ENCODE results near the gene AXIN1.
"Not testable (repeated sequence)": the region's sequence is repeated elsewhere in the genome, so short reads cannot be mapped to it uniquely, and the experiment has no call there.

Gene AXIN1

DNA sequence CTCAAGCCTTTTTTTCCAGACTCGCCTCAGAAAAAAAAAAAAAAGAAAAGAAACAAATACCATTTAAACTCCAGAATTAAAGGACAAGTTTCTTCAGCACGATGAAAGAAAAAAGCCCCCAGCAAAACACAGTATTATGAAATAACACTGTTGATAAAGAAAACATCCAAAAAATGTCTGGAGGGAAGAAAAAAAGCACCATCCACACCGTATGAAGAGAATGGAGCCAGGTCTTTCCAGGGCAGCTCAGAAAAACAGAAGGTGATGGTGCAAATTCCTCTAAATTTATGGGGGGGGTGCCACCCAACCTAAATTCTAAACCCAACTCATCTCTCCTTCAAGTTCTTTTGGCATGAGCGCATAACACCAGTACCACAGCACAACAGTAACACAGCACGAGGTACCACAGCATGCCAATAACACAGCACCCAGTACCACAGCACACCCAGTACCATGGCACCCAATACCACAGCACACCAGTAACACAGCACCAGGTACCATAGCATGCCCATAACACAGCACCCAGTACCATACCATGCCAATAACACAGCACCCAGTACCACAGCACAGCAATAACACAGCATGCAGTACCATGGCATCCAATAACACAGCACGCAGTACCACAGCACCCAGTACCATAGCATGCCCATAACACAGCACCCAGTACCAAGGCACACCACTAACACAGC is 19.0 kb downstream of the AXIN1 start:
- Histone ChIP-seq H3K36me3 (ENCODE audit: insufficient read depth, low read length) (no peaks in the 10 kb centered on the region), H3K9me3 (ENCODE audit: low read length) (peaks cover 3% of the 10 kb centered on the region), H2AFZ (ENCODE audit: low read depth, low read length) (no peak overlapping the region), H3K4me3 (ENCODE audit: low read length) (no peak overlapping the region), H3K4me1 (ENCODE audit: insufficient read depth, low read length) (peaks cover 20% of the 10 kb centered on the region), H3K27me3 (ENCODE audit: insufficient read depth, low read length) (no peaks in the 10 kb centered on the region)

DNA sequence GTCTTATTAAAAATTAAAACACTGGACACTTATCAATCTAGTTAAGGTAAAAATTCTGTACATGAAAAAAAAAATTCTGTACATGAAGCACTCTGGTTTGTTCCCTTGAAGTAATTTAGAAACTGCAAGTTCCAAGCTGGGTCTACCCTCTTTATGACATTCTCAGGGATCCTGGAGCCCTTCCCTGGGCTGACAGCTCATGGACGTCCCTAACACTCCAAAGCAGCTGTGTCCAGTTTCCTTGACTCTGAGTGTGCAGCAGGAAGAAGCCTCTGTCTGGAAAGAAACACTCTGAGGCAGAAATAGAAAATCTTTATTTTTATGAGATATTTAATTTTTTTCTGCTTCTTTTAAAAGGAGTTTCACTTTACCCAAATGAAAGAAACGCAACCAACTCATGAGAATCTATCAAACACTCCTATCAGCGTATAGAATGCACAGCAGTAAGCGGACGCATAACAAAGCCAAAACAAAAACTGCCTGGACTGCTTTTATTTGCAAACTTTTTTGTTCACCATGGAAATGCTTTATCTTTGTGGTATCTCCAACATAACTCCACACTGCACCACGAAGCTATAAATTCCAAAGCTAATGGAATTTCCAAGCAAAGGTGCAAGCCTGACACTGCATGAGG is 21.2 kb downstream of the AXIN1 start:
- H3K9me3 ChIP-seq (ENCODE audit: low read length); H3K36me3 ChIP-seq (ENCODE audit: insufficient read depth, low read length); H3K4me3 ChIP-seq (ENCODE audit: low read length); H2AFZ ChIP-seq (ENCODE audit: low read depth, low read length); H3K27me3 ChIP-seq (ENCODE audit: insufficient read depth, low read length): not testable (repeated sequence)
- peaks cover 28% of the 10 kb centered on the region for H3K4me1 ChIP-seq (ENCODE audit: insufficient read depth, low read length)

DNA sequence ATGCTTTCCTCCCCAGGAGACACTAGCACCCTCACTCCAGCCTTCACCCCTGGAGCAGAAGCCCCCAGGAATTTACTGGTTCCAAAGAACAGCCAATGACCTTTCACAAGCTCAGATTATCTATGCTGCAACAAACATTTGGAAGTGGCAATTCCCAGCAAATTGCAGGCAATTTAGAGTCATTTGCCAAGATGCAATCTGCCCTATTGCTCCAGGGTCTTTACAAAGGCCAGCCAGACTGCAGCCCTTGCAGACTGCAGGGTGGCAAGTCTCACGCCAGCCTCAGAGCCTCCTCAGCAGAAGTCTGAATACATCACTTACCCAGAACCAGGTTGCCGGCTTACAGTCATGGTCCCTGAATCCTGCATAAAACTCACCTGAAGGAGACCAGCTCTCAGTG is 21.8 kb downstream of the AXIN1 start:
- Histone ChIP-seq H2AFZ (ENCODE audit: low read depth, low read length) (no peak overlapping the region), H3K4me3 (ENCODE audit: low read length) (no peak overlapping the region), H3K9me3 (ENCODE audit: low read length) (peaks cover 2% of the 10 kb centered on the region), H3K36me3 (ENCODE audit: insufficient read depth, low read length) (no peaks in the 10 kb centered on the region), H3K27me3 (ENCODE audit: insufficient read depth, low read length) (no peaks in the 10 kb centered on the region), H3K4me1 (ENCODE audit: insufficient read depth, low read length) (peaks cover 28% of the 10 kb centered on the region)

DNA sequence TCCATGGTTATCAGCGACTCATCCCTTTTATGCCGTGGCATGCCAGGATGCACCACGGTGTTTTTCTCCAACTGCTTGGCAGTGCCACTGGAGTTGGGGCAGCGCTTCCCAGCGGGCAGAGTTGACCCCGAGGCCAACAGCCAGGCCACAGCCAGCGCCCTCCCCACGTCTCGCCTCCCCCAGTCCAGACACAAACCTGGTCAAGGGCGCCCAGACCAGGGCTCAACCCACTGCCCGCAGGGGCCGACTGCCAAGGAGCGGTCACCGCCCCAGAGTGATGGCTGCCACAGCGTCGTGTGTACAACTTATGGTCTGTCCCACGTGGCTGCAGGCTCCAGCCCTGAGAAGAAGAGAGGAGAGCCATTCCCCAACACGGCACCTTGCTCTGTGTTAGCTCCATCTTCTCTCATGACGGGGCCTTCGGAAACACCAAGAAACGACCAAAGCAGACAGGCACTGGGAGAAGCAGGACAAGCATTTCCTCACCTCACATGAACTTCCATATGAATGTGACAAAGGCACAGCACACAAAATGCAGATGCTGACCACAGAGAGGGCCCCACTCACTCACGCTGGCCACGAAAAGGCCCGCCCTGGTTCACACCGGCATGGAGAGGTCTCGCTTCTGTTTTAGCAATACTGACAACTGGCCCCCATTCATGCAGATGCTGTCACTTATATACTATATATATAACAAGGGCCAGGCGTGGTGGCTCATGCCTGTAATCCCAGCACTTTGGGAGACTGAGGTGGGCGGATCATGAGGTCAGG is 27.0 kb downstream of the AXIN1 start:
- Histone ChIP-seq H3K36me3 (ENCODE audit: insufficient read depth, low read length) (no peaks in the 10 kb centered on the region), H3K4me3 (ENCODE audit: low read length) (no peak overlapping the region), H3K4me1 (ENCODE audit: insufficient read depth, low read length) (peaks cover 12% of the 10 kb centered on the region), H3K27me3 (ENCODE audit: insufficient read depth, low read length) (no peaks in the 10 kb centered on the region), H2AFZ (ENCODE audit: low read depth, low read length) (no peak overlapping the region), H3K9me3 (ENCODE audit: low read length) (no peaks in the 10 kb centered on the region)

DNA sequence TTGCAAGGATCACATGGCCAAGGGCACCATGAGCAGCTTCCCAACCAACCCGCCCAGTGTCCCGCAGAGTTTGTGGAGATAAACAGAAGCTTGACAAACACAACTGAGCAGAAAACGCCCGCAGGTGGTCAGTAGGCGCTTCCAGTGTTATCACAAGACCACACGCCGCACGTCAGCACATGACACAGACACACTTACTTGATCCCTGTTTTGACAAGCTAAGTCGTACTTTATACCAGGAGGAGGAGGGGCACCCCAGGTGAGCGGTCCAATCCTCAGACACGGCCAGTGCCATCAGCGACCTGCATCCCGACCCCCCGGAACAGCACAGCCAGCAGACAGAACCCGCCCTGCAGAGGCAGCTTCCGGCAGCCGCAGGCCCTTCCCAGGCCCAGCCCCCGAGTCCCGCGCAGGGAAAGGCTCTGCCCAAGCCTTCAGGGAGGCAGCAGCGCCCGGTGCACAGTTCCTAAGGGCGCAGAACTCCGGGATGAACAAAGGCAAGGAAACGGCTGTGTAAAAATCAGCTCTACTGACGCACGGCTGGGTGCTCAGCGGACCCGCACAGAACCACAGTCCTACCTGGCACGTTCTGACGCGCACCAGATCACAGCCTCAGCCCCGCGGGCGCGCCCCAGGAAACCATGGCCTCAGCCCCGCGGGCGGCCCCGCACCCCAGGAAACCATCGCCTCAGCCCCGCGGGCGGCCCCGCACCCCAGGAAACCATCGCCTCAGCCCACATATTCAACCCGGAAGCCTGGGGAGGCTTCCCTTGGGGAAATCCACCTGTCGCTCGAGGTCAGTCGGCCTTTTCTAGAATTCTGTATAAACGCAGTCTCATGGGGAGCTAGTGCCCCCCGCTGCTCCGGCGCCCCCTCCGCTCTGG is 27.8 kb downstream of the AXIN1 start:
- Histone ChIP-seq H3K4me3 (ENCODE audit: low read length) (no peak overlapping the region), H3K9me3 (ENCODE audit: low read length) (no peaks in the 10 kb centered on the region), H2AFZ (ENCODE audit: low read depth, low read length) (no peak overlapping the region), H3K27me3 (ENCODE audit: insufficient read depth, low read length) (no peaks in the 10 kb centered on the region), H3K4me1 (ENCODE audit: insufficient read depth, low read length) (peaks cover 8% of the 10 kb centered on the region), H3K36me3 (ENCODE audit: insufficient read depth, low read length) (no peaks in the 10 kb centered on the region)

DNA sequence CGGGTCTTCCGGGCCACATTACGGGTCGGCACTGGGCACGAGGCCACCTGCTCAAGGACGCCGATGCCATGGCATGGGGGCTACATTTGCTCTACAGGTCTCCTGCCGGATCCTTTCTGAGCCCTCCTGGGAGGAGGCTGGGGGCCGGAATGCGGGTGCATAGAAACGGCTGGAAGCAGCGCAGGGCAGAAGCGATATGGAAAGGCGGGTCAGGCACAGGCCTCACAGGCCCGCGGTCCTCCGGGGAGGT is 28.4 kb downstream of the AXIN1 start:
- H3K4me1 ChIP-seq (ENCODE audit: insufficient read depth, low read length), result peaks cover 8% of the 10 kb centered on the region
- no peaks in the 10 kb centered on the region for H3K9me3 ChIP-seq (ENCODE audit: low read length)
- H3K4me3 ChIP-seq (ENCODE audit: low read length), result no peak overlapping the region
- H2AFZ ChIP-seq (ENCODE audit: low read depth, low read length), result no peak overlapping the region
- no peaks in the 10 kb centered on the region for H3K27me3 ChIP-seq (ENCODE audit: insufficient read depth, low read length)
- H3K36me3 ChIP-seq (ENCODE audit: insufficient read depth, low read length), result no peaks in the 10 kb centered on the region

DNA sequence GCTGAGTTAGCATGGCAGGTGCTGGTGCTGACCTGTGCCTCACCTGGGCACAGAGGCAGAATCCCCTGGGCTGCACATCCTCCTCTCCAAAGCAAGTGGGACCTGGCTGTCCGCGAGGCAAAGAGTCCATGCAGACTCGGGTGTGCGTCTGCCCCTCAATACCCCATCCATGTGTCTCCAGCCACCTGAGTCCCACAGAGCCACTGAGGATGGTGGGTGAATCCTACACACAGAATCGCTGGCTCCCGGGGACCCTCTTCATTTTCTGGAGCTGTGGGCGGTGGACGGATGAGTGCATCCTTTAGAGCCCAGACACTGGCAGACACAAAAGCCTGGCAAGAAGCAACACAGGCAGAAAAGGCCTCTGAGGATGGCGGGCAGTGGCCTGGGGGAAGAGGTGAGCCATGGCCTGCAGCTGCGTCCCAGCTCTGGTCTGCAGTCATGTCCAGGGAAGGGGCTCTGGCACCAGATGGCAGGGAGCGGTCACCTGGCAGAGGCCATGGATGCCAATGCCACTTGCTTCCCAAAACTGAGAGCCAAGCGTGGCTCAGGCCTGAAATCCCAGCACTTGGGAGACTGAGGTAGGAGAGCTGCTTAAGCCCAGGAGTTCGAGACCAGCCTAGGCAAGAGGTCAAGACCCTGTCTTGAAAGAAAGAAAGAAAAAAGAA is 29.9 kb downstream of the AXIN1 start:
- no peaks in the 10 kb centered on the region for H3K9me3 ChIP-seq (ENCODE audit: low read length)
- H3K27me3 ChIP-seq (ENCODE audit: insufficient read depth, low read length), result no peaks in the 10 kb centered on the region
- H3K36me3 ChIP-seq (ENCODE audit: insufficient read depth, low read length), result peaks cover 5% of the 10 kb centered on the region
- no peak overlapping the region for H3K4me3 ChIP-seq (ENCODE audit: low read length)
- H3K4me1 ChIP-seq (ENCODE audit: insufficient read depth, low read length), result peaks cover 5% of the 10 kb centered on the region
- H2AFZ ChIP-seq (ENCODE audit: low read depth, low read length), result no peak overlapping the region

DNA sequence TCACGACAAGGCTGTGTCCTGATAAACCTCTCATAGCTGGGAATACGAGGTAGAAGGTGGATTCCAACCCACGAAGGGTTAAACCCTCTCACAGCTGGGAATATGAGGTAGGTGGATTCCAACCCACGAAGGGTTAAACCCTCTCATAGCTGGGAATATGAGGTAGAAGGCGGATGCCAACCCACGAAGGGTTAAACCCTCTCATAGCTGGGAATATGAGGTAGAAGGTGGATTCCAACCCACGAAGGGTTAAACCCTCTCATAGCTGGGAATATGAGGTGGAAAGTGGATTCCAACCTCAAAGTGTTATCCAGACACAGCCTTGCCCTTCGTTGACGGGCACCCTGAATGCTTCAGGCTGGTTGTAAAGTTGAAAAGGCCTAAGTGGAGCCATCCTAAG is 31.0 kb downstream of the AXIN1 start:
- H3K4me3 ChIP-seq (ENCODE audit: low read length), result no peak overlapping the region
- H3K9me3 ChIP-seq (ENCODE audit: low read length), result no peaks in the 10 kb centered on the region
- H3K27me3 ChIP-seq (ENCODE audit: insufficient read depth, low read length), result no peaks in the 10 kb centered on the region
- peaks cover 5% of the 10 kb centered on the region for H3K36me3 ChIP-seq (ENCODE audit: insufficient read depth, low read length)
- no peak overlapping the region for H2AFZ ChIP-seq (ENCODE audit: low read depth, low read length)
- H3K4me1 ChIP-seq (ENCODE audit: insufficient read depth, low read length), result no peaks in the 10 kb centered on the region

DNA sequence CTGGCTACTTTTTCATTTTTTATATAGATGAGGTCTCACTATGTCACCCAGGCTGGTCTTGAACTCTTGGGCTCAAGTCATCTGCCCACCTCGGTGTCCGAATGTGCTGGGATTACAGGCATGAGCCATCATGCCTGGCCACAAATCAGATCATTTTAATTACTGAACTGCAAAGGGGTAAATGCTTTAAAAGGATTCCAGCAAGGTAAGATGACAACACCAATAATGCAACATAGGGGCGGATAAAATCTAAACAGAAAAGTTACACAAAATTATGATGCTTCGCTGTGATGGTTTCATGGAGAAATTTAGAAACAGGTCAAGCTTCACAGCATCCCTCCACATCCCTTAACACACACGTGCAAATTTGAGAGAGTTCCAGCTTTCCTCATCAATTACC is 32.3 kb downstream of the AXIN1 start:
- H3K4me3 ChIP-seq (ENCODE audit: low read length), result no peak overlapping the region
- H3K9me3 ChIP-seq (ENCODE audit: low read length), result no peaks in the 10 kb centered on the region
- no peaks in the 10 kb centered on the region for H3K4me1 ChIP-seq (ENCODE audit: insufficient read depth, low read length)
- no peaks in the 10 kb centered on the region for H3K27me3 ChIP-seq (ENCODE audit: insufficient read depth, low read length)
- H2AFZ ChIP-seq (ENCODE audit: low read depth, low read length), result no peak overlapping the region
- peaks cover 5% of the 10 kb centered on the region for H3K36me3 ChIP-seq (ENCODE audit: insufficient read depth, low read length)

DNA sequence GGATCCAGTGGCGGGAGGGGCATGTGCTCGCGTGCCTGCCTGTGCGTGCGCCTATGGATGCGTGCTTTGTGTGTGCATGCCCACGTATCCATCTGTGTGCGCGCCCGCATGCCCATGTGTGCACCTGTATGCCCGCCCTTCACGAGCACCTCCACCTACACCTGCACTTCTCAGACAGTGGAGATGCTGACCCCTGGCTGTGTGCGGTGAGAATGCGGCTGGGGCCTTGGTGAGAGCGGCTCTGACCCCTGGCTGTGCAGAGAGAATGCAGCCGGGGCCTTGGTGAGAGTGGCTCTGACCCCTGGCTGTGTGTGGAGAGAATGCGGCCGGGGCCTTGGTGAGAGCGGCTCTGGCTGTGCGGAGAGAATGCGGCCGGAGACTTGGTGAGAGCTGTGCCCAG is 33.9 kb downstream of the AXIN1 start:
- Histone ChIP-seq H3K4me1 (ENCODE audit: insufficient read depth, low read length) (no peaks in the 10 kb centered on the region), H3K36me3 (ENCODE audit: insufficient read depth, low read length) (peaks cover 12% of the 10 kb centered on the region), H3K4me3 (ENCODE audit: low read length) (no peak overlapping the region), H3K9me3 (ENCODE audit: low read length) (no peaks in the 10 kb centered on the region), H2AFZ (ENCODE audit: low read depth, low read length) (no peak overlapping the region), H3K27me3 (ENCODE audit: insufficient read depth, low read length) (no peaks in the 10 kb centered on the region)

DNA sequence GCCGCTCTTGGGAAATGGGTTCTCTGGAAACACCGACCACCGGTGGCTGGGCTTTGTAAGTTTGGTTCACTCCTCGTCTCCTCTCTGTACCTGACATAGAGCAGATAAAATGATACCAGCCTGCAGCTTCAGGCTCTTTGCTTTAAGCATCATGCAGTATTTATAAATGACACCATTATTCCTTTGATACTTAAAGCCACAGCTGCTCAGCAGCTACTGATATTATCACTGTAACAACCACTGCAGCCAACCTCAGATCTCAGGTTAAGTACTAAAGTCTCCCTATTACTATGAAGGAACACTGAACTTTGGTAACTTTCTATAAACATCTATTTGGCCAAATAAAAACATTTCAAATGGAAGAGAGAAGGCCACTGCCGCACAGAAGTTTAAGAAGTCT is 34.9 kb downstream of the AXIN1 start:
- H3K36me3 ChIP-seq (ENCODE audit: insufficient read depth, low read length), result peaks cover 22% of the 10 kb centered on the region
- no peak overlapping the region for H3K4me3 ChIP-seq (ENCODE audit: low read length)
- H3K4me1 ChIP-seq (ENCODE audit: insufficient read depth, low read length), result no peaks in the 10 kb centered on the region
- H3K27me3 ChIP-seq (ENCODE audit: insufficient read depth, low read length), result no peaks in the 10 kb centered on the region
- H2AFZ ChIP-seq (ENCODE audit: low read depth, low read length), result no peak overlapping the region
- H3K9me3 ChIP-seq (ENCODE audit: low read length), result no peaks in the 10 kb centered on the region

DNA sequence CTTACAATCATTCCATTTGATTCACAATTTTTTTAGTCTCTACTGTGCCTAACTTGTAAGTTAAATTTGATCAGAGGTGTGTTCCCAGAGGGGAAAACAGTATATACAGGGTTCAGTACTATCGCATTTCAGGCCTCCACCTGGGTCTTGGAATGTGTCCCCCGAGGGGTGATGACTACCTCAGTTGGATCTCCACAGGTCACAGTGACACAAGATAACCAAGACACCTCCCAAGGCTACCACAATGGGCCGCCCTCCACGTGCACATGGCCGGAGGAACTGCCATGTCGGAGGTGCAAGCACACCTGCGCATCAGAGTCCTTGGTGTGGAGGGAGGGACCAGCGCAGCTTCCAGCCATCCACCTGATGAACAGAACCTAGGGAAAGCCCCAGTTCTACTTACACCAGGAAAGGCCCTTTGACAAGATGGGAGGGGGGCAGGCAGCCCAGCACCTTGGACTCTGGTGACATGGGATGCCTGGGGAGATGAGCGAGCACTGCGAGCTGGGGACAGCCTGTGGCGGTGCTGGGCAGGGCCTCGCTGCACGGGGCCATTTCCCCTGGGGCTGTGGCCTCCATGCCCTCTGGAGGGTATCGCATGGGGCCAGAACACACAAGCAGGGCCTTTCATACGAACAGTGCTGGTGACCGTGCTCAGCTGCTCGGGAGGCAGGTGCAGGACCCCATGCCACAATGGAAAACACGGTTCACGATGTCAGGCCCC is 35.6 kb downstream of the AXIN1 start:
- Histone ChIP-seq H2AFZ (ENCODE audit: low read depth, low read length) (no peak overlapping the region), H3K36me3 (ENCODE audit: insufficient read depth, low read length) (peaks cover 29% of the 10 kb centered on the region), H3K4me3 (ENCODE audit: low read length) (no peak overlapping the region), H3K27me3 (ENCODE audit: insufficient read depth, low read length) (no peaks in the 10 kb centered on the region), H3K4me1 (ENCODE audit: insufficient read depth, low read length) (no peaks in the 10 kb centered on the region), H3K9me3 (ENCODE audit: low read length) (no peaks in the 10 kb centered on the region)

Data from neuron (in vitro differentiated cells).